Measurements from ENCODE around the gene SLC25A33. TPM values are rescaled to one million over a fixed set of nuclear protein-coding genes. Genes with fewer than 3 reads are reported as not detected.
A peak's percentile ranks its signal among the peaks of the same experiment; 100 is the strongest.

Gene SLC25A33
- total and polyA plus RNA-seq, 4 experiments from 2014 or later: 2.5 to 5.4 (median 3.6) TPM

DNA sequence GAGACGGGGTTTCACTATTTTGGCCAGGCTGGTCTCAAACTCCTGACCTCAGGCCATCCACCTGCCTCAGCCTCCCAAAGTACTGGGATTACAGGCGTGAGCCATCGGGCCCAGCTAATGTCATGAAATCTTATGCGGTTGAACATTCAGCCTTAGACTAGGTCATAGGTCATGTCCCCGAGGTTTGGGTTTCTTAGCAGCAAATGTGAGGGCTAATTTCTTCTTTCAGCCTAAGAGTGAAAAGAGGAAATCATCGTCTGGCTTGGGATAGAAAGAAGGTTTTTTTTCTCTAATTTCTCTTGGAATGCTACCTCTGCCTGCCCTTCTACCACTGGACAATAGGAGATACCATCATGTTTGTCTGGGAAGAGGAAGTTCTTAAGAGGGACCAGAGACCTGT is 94.2 kb downstream of the SLC25A33 start:
- DNase-seq: no peak
- H3K27me3 Mint-ChIP-seq: no peaks in the 10 kb centered on the region
- H3K4me1 ChIP-seq (ENCODE audit: insufficient read depth, low read length): peaks cover 66% of the 10 kb centered on the region

DNA sequence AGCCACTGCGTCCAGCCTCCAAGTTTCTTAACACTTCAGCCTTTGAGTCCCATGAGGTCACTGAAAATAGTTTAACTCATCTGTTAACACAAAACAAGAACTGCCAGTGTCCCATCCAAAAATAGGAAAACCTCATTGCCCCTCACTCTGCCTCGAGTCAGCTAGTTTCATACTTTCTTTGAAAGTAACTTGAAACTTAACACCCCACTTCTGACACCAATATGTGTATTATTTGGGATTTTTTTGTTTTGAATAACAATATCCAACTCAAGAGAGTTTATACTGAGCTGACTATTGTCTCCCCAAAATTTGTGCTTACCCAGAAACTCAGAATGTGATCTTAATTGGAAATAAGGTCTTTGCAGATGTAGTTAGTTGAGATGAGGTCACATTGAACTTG is 95.3 kb downstream of the SLC25A33 start:
- Histone ChIP-seq H3K9me3 (ENCODE audit: control insufficient read depth in 1 of 2, low read length in 2 of 2) (no peaks in the 10 kb centered on the region), H3K36me3 (ENCODE audit: insufficient read depth, low read length) (peaks cover 11% of the 10 kb centered on the region), H3K4me1 (ENCODE audit: insufficient read depth, low read length) (peaks cover 68% of the 10 kb centered on the region), H3K27ac (ENCODE audit: low read depth, low read length) (no peak overlapping the region), H3K27me3 (ENCODE audit: insufficient read depth, low read length) (no peaks in the 10 kb centered on the region), H3K4me3 (ENCODE audit: low read length in 2 of 2) (no peak overlapping the region)
- Mint-ChIP-seq H3K9me3 (peaks cover 0 to 2% (median 0%) of the 10 kb centered on the region in 8 donors), H3K4me3 (no peak overlapping the region), H3K27ac (peak overlapping the region in 2 of 7 donors; percentile 32 to 48), H3K4me1 (peaks cover 29 to 78% (median 52%) of the 10 kb centered on the region in 4 donors), H3K36me3 (peaks cover 28 to 47% of the 10 kb centered on the region in 2 donors), H3K27me3 (no peaks in the 10 kb centered on the region)
- DNase-seq: no peak
- POLR2A ChIA-PET (ENCODE audit: partially characterized antibody): interaction anchor here (0.6 to 21.8 kb wide), 5 partner anchors 8 to 1299 kb away, joined by 3 to 658 read pairs (median 6); partner anchors contain the start of gene PIK3CD
- intact Hi-C loops (cut with micrococcal nuclease): no loop called here
- CTCF ChIA-PET (ENCODE audit: partially characterized antibody): interaction anchor here (0.7 kb wide), 1 partner anchor 160 kb away, joined by 3 read pairs; no protein-coding TSS in a partner anchor

More for the DNA sequence above, 94.2 kb downstream of the SLC25A33 start:
- Mint-ChIP-seq H3K27ac (peak overlapping the region in 4 of 7 donors; percentile 59 to 88 (median 65)), H3K4me1 (peaks cover 27 to 79% (median 54%) of the 10 kb centered on the region in 4 donors), H3K36me3 (peaks cover 28 to 43% of the 10 kb centered on the region in 2 donors), H3K9me3 (peaks cover 0 to 2% (median 0%) of the 10 kb centered on the region in 8 donors), H3K4me3 (peak overlapping the region in 4 of 8 donors; percentile 13 to 36 (median 21))
- Histone ChIP-seq H3K4me3 (ENCODE audit: low read length in 2 of 2) (no peak overlapping the region), H3K27me3 (ENCODE audit: insufficient read depth, low read length) (no peaks in the 10 kb centered on the region), H3K9me3 (ENCODE audit: control insufficient read depth in 1 of 2, low read length in 2 of 2) (no peaks in the 10 kb centered on the region), H3K27ac (ENCODE audit: low read depth, low read length) (no peak overlapping the region), H3K36me3 (ENCODE audit: insufficient read depth, low read length) (peaks cover 11% of the 10 kb centered on the region)
- POLR2A ChIA-PET (ENCODE audit: partially characterized antibody): interaction anchor here (7.7 to 21.8 kb wide), 3 partner anchors 10 to 83 kb away, joined by 147 to 658 read pairs (median 403); partner anchors contain the start of gene PIK3CD
- CTCF ChIA-PET (ENCODE audit: partially characterized antibody): no interaction called here
- intact Hi-C loops (cut with micrococcal nuclease): no loop called here

Other genes with a start within 250 kb of the SLC25A33 start
- gene SPSB1, start 246.6 kb upstream of the SLC25A33 start, total RNA-seq: 1 to 10 TPM; 3.3 to 4.1 TPM
- 1 to 10 TPM; 2.8 to 4.5 TPM for gene SPSB1, start 246.6 kb upstream of the SLC25A33 start, polyA plus RNA-seq
- gene TMEM201, start 49.4 kb downstream of the SLC25A33 start, total RNA-seq: 10 to 100 TPM; 11.2 to 12.9 TPM
- 1 to 10 TPM in 1 of 2 donors, under 1 TPM in 1; 0.41 to 3.5 TPM for gene TMEM201, start 49.4 kb downstream of the SLC25A33 start, polyA plus RNA-seq
- gene PIK3CD, start 112.3 kb downstream of the SLC25A33 start, total RNA-seq: 100 to 1,000 TPM; 220 to 236 TPM
- 100 to 1,000 TPM in 1 of 2 donors, 10 to 100 TPM in 1; 57.1 to 110 TPM for gene PIK3CD, start 112.3 kb downstream of the SLC25A33 start, polyA plus RNA-seq